ENCODE results near the gene ADAMTS17.

- TF ChIP-seq POLR2A (IDR thresholded peaks at IDR 0.05), result no peak
- TF ChIP-seq CTCF (IDR thresholded peaks at IDR 0.05 in 4 of 5, conservative IDR thresholded peaks at IDR 0.05 in 1 of 5), result no peak
Measured at GRCh38 chr15:100049483-100049882, 292.3 kb downstream of the ADAMTS17 start.
